DMS79 (cell line): Measurements from ENCODE around the gene BRSK1.
"Not testable (repeated sequence)": the region's sequence is repeated elsewhere in the genome, so short reads cannot be mapped to it uniquely, and the experiment has no call there.

Source experiments
- DNase-seq: peaks from one replicate; lab custom pipeline; 2025; lab: John Stamatoyannopoulos, UW

Gene BRSK1

DNA sequence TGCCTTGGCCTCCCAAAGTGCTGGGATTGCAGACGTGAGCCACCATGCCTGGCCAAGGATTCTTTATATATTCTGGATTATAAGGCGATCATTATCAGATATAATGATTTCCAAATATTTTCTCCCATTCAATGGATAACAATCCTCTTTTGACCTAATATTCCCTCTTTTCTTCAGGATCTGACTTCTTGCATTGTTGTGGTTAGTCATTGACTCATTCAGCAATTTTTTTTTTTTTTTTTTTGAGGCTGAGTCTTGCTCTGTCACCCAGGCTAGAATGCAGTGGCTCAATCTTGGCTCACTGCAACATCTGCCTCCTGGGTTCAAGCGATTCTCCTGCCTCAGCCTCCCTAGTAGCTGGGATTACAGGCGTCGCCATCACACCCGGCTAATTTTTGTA is 46.0 kb downstream of the BRSK1 start:
- not testable (repeated sequence) for DNase-seq

DNA sequence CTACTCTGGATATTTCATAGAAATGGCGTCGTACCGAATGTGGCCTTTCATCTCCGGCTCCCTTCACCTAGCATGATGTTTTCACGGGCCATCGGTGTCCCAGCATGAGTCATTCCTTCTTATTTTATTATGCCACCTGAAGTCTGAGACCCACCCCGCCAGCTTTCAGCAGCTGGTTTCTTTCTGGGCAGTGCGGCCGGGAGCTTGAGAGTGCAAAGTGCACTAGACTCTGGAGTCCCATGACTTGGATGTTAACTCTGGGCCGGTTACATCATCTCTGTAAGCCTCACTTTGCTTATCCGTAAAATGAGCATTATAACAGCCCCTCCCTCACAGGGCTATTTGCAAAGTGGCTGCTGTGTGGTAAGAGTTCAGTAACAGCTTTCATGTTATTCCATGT is 50.1 kb downstream of the BRSK1 start:
- peak; percentile 10 for DNase-seq

DNA sequence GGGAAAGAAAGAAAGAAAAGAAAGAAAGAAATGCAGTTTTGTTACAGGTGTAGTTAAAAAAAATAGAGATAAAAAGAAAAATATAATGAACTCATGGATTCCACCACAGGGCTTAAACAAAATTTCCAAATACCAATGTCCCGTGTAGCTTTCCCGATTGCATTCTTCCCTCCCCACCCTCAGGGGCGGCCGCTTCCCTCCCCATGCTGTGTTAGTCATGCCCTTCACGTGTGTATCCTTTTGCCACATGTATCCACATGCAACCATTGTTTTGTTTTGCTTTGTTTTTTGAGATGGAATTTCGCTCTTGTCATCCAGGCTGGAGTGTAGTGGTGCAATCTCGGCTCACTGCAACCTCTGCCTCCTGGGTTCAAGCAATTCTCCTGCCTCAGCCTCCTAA is 52.3 kb downstream of the BRSK1 start:
- DNase-seq, result no peak

DNA sequence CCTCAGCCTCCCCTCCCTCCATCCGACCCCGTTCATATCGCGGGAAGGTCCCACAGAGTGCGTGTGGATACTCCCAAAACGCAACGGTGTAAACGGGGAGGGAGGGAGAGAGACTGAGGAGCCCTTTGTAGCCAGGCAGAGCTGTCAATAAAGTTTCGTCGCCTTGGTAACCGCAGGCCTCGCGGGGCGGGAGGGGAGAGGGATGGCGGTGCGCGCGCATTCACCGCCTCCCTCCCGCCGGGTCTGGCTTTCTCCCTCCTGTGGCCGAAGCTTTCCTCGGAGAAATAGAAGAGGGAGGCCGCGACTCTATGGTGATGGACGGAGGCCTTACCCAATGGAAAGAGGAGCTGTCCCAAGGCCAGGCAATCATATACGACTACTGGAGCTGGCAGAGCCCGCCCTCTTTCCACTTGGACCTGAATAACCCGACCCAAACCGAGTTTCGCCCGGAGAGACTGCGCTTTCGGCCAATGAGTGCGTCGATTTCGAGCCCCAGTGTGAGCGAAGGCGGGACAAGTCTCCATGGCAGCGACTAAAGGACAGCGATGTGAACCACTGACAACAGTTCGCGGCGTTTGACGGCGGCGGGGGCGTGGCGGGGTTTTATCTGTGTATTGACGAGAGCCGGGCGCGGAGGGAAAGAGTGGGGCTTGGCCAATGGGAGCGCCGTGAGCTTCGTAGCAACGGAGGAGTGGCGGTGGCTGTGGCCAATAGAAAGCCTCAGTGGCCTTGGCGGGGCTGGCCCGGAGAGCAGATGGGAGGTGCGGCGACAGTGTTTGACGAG is 55.5 kb downstream of the BRSK1 start, which contains the start of gene KMT5C:
Gene KMT5C, plus strand, starts transcription at position 772 of the 784 bp plus-strand sequence. CDS start 2,061 bp downstream, outside the sequence.
- DNase-seq, result peak; percentile 100

- DNase-seq, result no peak
These were observed 56.3 kb downstream of the BRSK1 start for GRCh38 chr19:55339889-55340783.

- DNase-seq, result no peak
These were observed 57.0 kb downstream of the BRSK1 start for GRCh38 chr19:55340784-55341147.

GRCh38 chr19:55341171-55341588 is 57.4 kb downstream of the BRSK1 start:
- peak; percentile 83 for DNase-seq

GRCh38 chr19:55341595-55342531 is 58.1 kb downstream of the BRSK1 start:
- no peak for DNase-seq

GRCh38 chr19:55344444-55344843 is 60.6 kb downstream of the BRSK1 start:
- peak; percentile 87 for DNase-seq

DNA sequence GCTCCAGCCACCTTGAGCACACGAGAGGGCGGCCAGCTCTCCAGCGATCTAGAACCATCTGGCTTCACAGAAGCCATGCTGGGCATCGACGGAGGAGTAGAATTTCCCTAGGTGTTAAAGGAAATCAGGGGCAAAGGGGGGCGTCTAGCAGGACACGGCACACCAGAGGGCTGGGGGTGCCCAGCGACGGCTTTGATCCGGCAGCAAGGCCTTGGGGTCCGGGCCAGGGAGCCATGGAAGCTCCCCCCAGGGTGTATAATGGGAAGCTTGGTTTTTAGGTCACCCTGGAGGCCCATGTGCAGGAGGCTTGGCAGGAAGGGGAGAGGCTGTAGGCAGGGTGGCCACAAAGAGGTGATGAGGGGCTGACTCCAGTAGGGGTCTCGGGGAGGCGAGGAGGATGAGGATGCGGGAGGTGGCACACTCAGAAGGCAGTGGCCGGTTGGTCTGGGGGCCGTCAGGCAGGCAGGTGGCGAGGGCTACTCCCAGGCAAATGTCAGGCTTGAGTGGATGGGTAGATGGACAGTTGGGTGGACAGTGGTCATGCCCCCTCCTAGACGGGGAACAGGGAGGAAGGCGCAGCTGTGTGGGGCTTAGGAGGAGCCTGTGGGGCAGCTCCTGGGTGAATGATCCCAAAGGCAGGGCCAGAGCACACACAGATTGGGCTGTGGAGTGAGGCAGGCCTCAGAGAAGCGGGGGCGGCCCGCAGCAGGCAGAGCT is 61.5 kb downstream of the BRSK1 start:
- DNase-seq, result no peak

- DNase-seq, result no peak
These were observed 62.3 kb downstream of the BRSK1 start for GRCh38 chr19:55345818-55346724.

DNA sequence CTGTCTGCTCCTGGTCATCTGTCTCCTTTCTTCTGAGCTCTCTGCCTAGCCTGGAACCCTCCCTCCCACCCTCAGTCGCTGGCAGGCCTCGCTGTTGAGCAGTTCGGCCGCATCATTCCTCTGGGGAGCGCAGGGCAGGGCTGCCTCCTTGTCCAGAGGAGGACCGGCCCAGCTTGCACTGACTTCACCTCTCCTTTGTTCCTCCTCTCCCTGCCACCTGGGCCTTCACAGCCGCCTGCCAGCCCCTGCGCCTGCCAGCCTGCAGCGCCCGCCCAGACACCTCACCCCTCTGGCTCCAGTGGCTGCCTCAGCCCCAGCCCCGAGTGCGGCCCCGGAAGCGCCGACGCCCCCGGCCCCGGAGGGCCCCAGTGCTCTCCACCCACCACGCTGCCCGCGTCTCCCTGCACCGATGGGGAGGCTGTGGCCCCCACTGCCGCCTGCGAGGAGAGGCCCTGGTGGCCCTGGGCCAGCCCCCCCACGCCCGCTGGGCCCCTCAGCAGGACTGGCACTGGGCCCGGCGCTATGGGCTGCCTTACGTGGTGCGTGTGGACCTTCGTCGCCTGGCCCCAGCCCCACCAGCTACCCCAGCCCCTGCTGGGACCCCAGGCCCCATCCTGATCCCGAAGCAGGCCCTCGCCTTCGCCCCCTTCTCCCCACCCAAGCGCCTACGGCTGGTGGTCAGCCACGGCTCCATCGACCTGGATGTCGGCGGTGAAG is 63.1 kb downstream of the BRSK1 start:
- DNase-seq, result no peak

- DNase-seq, result no peak
These were observed 63.7 kb downstream of the BRSK1 start for GRCh38 chr19:55347442-55348009.

- DNase-seq, result peak; percentile 79
These were observed 64.7 kb downstream of the BRSK1 start for GRCh38 chr19:55348317-55349034.

DNA sequence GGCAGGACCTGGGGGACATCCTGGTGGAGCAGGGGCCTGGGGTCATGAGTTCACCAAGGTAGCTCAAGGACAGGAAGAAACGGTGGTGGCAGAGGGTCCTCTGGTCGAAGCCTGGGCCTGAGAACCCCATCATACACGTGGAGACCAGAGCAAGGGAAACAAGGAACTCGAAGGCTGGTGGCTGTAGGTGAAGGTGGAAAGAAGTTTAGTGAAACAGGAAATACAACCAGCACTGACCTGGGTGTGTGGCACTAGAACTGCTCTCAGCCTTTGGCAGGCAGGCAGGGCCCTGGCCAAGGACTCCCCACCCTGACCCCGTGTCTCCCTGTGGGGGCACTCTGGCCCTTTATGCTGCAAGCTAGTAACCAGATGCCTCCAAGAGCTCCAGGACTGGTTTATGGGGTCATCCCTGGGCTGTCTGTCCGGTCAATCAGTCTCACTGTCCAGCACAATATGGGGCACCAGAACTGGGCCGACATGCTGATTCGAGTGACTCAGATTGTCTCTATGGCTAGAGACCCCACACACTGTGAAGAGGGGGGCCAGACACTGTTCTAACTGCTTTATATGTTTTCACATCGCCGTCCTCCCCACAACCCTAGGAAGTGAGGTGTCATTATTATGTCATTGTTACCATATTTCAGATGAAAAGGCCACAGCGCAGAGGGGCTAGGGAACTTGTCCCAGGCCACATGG is 67.0 kb downstream of the BRSK1 start:
- DNase-seq, result no peak

GRCh38 chr19:55352040-55352439 is 68.2 kb downstream of the BRSK1 start:
- DNase-seq, result no peak

- DNase-seq, result no peak
These were observed 68.8 kb downstream of the BRSK1 start for GRCh38 chr19:55352549-55353145.
